ENCODE measurements around the gene TTC32.
A peak's percentile ranks its signal among the peaks of the same experiment; 100 is the strongest.
"Not testable (repeated sequence)": the region's sequence is repeated elsewhere in the genome, so short reads cannot be mapped to it uniquely, and the experiment has no call there.

Gene TTC32

GRCh38 chr2:19898592-19899329, 3.0 kb downstream of the TTC32 start:
- no peak for DNase-seq

- no peak for DNase-seq
Measured at GRCh38 chr2:19897623-19898245, 4.0 kb downstream of the TTC32 start.

- no peak for DNase-seq
Measured at GRCh38 chr2:19895535-19895934, 6.2 kb downstream of the TTC32 start.

- no peak for DNase-seq
Measured at GRCh38 chr2:19894134-19894792, 7.5 kb downstream of the TTC32 start.

GRCh38 chr2:19893520-19894133, 8.2 kb downstream of the TTC32 start:
- no peak for DNase-seq

GRCh38 chr2:19891971-19892370, 9.8 kb downstream of the TTC32 start:
- not testable (repeated sequence) for DNase-seq

GRCh38 chr2:19890104-19890503, 11.7 kb downstream of the TTC32 start:
- DNase-seq: no peak

GRCh38 chr2:19888831-19889230, 13.0 kb downstream of the TTC32 start:
- no peak for DNase-seq

GRCh38 chr2:19887510-19887909, 14.3 kb downstream of the TTC32 start:
- no peak for DNase-seq

GRCh38 chr2:19886261-19886660, 15.5 kb downstream of the TTC32 start:
- no peak for DNase-seq

GRCh38 chr2:19885791-19886190, 16.0 kb downstream of the TTC32 start:
- DNase-seq: no peak

- peak; percentile 17 for DNase-seq
Measured at GRCh38 chr2:19883971-19884720, 17.6 kb downstream of the TTC32 start.

- peak; percentile 12 for DNase-seq
Measured at GRCh38 chr2:19883486-19883885, 18.3 kb downstream of the TTC32 start.

- no peak for DNase-seq
Measured at GRCh38 chr2:19882286-19882685, 19.5 kb downstream of the TTC32 start.

- peak; percentile 11 for DNase-seq
Measured at GRCh38 chr2:19881908-19882265, 19.9 kb downstream of the TTC32 start.

GRCh38 chr2:19881221-19881907, 20.4 kb downstream of the TTC32 start:
- peak; percentile 3 for DNase-seq

- DNase-seq: peak; percentile 2
Measured at GRCh38 chr2:19880191-19880590, 21.6 kb downstream of the TTC32 start.

GRCh38 chr2:19879120-19879519, 22.7 kb downstream of the TTC32 start:
- DNase-seq: peak; percentile 18

- peak; percentile 12 for DNase-seq
Measured at GRCh38 chr2:19878268-19879046, 23.3 kb downstream of the TTC32 start.

- DNase-seq: peak; percentile 10
Measured at GRCh38 chr2:19876751-19877150, 25.0 kb downstream of the TTC32 start.

GRCh38 chr2:19875280-19875679, 26.5 kb downstream of the TTC32 start:
- no peak for DNase-seq

- no peak for DNase-seq
Measured at GRCh38 chr2:19874726-19875125, 27.1 kb downstream of the TTC32 start.
